HK-2 (cell line): ENCODE data around the gene ZBP1.

Experiments
- DNase-seq: peaks from one replicate; pipeline ENCODE4 v3.0.0-alpha.2; 2018; ENCODE audit not compliant: unreplicated experiment

ZBP1 gene

GRCh38 chr20:57571782-57572416 is 48.3 kb downstream of the ZBP1 start:
- no peak for DNase-seq

GRCh38 chr20:57570920-57571319 is 49.3 kb downstream of the ZBP1 start:
- DNase-seq = no peak

- no peak for DNase-seq
Observed at GRCh38 chr20:57570145-57570850, 49.9 kb downstream of the ZBP1 start.

GRCh38 chr20:57568960-57569359 is 51.3 kb downstream of the ZBP1 start:
- no peak for DNase-seq

GRCh38 chr20:57568088-57568896 is 51.9 kb downstream of the ZBP1 start:
- no peak for DNase-seq

GRCh38 chr20:57567471-57568079 is 52.7 kb downstream of the ZBP1 start:
- no peak for DNase-seq

- no peak for DNase-seq
Observed at GRCh38 chr20:57566803-57567459, 53.3 kb downstream of the ZBP1 start.

GRCh38 chr20:57566399-57566798 is 53.8 kb downstream of the ZBP1 start:
- no peak for DNase-seq

- no peak for DNase-seq
Observed at GRCh38 chr20:57564951-57565642, 55.1 kb downstream of the ZBP1 start.

GRCh38 chr20:57564180-57564802 is 55.9 kb downstream of the ZBP1 start:
- DNase-seq = no peak

- DNase-seq = no peak
Observed at GRCh38 chr20:57563522-57563921, 56.7 kb downstream of the ZBP1 start.

- no peak for DNase-seq
Observed at GRCh38 chr20:57562541-57563465, 57.4 kb downstream of the ZBP1 start.

GRCh38 chr20:57561356-57562279 is 58.6 kb downstream of the ZBP1 start:
- no peak for DNase-seq

- peak; percentile 84 for DNase-seq
Observed at GRCh38 chr20:57560554-57561355, 59.5 kb downstream of the ZBP1 start, which contains the start of gene PCK1. Gene PCK1, plus strand, starts transcription at chr20:57561110. Its CDS starts 302 bp downstream, at chr20:57561412.

GRCh38 chr20:57559658-57560553 is 60.3 kb downstream of the ZBP1 start:
- DNase-seq = no peak

GRCh38 chr20:57559289-57559634 is 61.0 kb downstream of the ZBP1 start:
- DNase-seq = no peak
